Vagina (tissue), 2 donors: Measurements from ENCODE around the gene CTCFL. TPM values are rescaled to one million over a fixed set of nuclear protein-coding genes. Genes with fewer than 3 reads are reported as not detected.

Experiments used
- DNase-seq, 2 donors: peaks; one replicate each; pipeline ENCODE4 v3.0.0-alpha.2; 2017; ENCODE audit errors: extremely low spot score in 2 of 2
- H3K27ac ChIP-seq: fragments of 200-600 bp; sonication (generic); one replicate; pipeline ENCODE4 v1.5.1; 2019
- H3K27me3 ChIP-seq: fragments of 200-600 bp; sonication (generic); one replicate; pipeline ENCODE4 v1.5.1; 2019
- H3K36me3 ChIP-seq, 2 donors: fragments of 200-600 bp; sonication (generic); one replicate each; pipeline ENCODE4 v1.5.1; 2017 to 2019
- H3K4me1 ChIP-seq: fragments of 200-600 bp; sonication (generic); one replicate; pipeline ENCODE4 v1.5.1; 2019
- H3K4me3 ChIP-seq, 2 donors: fragments of 200-600 bp; sonication (generic); 1 replicate in 1 of 2; 2 replicates in 1 of 2; pipeline ENCODE4 v1.5.1; 2016 to 2019
- H3K9me3 ChIP-seq: fragments of 200-600 bp; sonication (generic); one replicate; pipeline ENCODE4 v1.5.1; 2019
- CTCF ChIP-seq, 3 experiments: fragments of 450-650 bp in 2 of 3; fragments of 200-600 bp in 1 of 3; sonication (generic) in 1 of 3; IDR thresholded peaks; one replicate each; pipeline ENCODE4 v1.5.1; 2017 to 2019; ENCODE audit warnings: antibody characterized with exemption in 3 of 3, mild to moderate bottlenecking in 2 of 3, moderate library complexity in 2 of 3
- POLR2A ChIP-seq, 2 donors: fragments of 450-650 bp; IDR thresholded peaks; one replicate each; pipeline ENCODE4 v1.6.1; 2017; ENCODE audit warnings: antibody characterized with exemption in 2 of 2, mild to moderate bottlenecking in 2 of 2, moderate library complexity in 2 of 2
- POLR2AphosphoS5 ChIP-seq, 2 donors: sonication (generic); formaldehyde crosslinking; IDR thresholded peaks; one replicate each; pipeline ENCODE4 v1.9.0; 2017; ENCODE audit warnings: antibody characterized with exemption in 2 of 2, mild to moderate bottlenecking in 2 of 2, low read depth in 1 of 2; ENCODE audit not compliant: insufficient read depth in 1 of 2
- intact Hi-C: fragments of 100-400 bp; cut with DNase I; formaldehyde crosslinking; loops from one replicate; pipeline ENCODE4 v1.15.1; 2023
- total RNA-seq: library from RNA; depleted of rRNA; stranded (reverse); fragments of >200 nt; gene quantifications from one replicate; pipeline ENCODE4 v1.2.3, GENCODE V29; 2016

The CTCFL gene
- total RNA-seq, result not detected

- DNase-seq, result no peak
- Histone ChIP-seq H3K36me3 (no peaks in the 10 kb centered on the region), H3K9me3 (no peaks in the 10 kb centered on the region), H3K4me1 (no peaks in the 10 kb centered on the region), H3K4me3 (no peak within 1 kb of the TSS), H3K27me3 (no peaks in the 10 kb centered on the region), H3K27ac (no peak within 1 kb of the TSS)
- intact Hi-C loops, result no loop called here
- no peak for TF ChIP-seq POLR2AphosphoS5 (IDR thresholded peaks at IDR 0.05; ENCODE audit: insufficient read depth in 1 of 2, low read depth in 1 of 2)
- TF ChIP-seq CTCF (IDR thresholded peaks at IDR 0.05), result no peak
- TF ChIP-seq POLR2A (IDR thresholded peaks at IDR 0.05), result no peak
These were observed at the start of gene CTCFL for GRCh38 chr20:57524511-57525176. Gene CTCFL, minus strand, starts transcription at chr20:57525140. Its CDS starts 935 bp downstream, at chr20:57524205.

- H3K27me3 ChIP-seq, result no peaks in the 10 kb centered on the region
- TF ChIP-seq POLR2A (IDR thresholded peaks at IDR 0.05), result no peak
- H3K4me3 ChIP-seq, result no peak overlapping the region
- no peak for DNase-seq
- no peaks in the 10 kb centered on the region for H3K4me1 ChIP-seq
- intact Hi-C loops, result no loop called here
- no peaks in the 10 kb centered on the region for H3K36me3 ChIP-seq
- no peak overlapping the region for H3K27ac ChIP-seq
- no peaks in the 10 kb centered on the region for H3K9me3 ChIP-seq
These were observed 49.0 kb upstream of the CTCFL start for GRCh38 chr20:57573894-57574293.

- Histone ChIP-seq H3K9me3 (no peaks in the 10 kb centered on the region), H3K4me3 (no peak overlapping the region), H3K36me3 (no peaks in the 10 kb centered on the region), H3K4me1 (no peaks in the 10 kb centered on the region), H3K27ac (no peak overlapping the region), H3K27me3 (no peaks in the 10 kb centered on the region)
- intact Hi-C loops, result no loop called here
- TF ChIP-seq POLR2A (IDR thresholded peaks at IDR 0.05) (no peak), POLR2AphosphoS5 (IDR thresholded peaks at IDR 0.05; ENCODE audit: insufficient read depth in 1 of 2, low read depth in 1 of 2) (no peak)
- no peak for DNase-seq
These were observed 48.3 kb upstream of the CTCFL start for GRCh38 chr20:57573242-57573641.

- no peak overlapping the region for H3K4me3 ChIP-seq
- intact Hi-C loops, result no loop called here
These were observed 47.0 kb upstream of the CTCFL start for GRCh38 chr20:57571782-57572416.

GRCh38 chr20:57570920-57571319, 46.0 kb upstream of the CTCFL start:
- Histone ChIP-seq H3K27ac (no peak overlapping the region), H3K4me1 (no peaks in the 10 kb centered on the region), H3K9me3 (no peaks in the 10 kb centered on the region), H3K36me3 (no peaks in the 10 kb centered on the region), H3K27me3 (no peaks in the 10 kb centered on the region), H3K4me3 (no peak overlapping the region)
- DNase-seq, result no peak
- no peak for TF ChIP-seq POLR2A (IDR thresholded peaks at IDR 0.05)
- no peak for TF ChIP-seq POLR2AphosphoS5 (IDR thresholded peaks at IDR 0.05; ENCODE audit: insufficient read depth in 1 of 2, low read depth in 1 of 2)
- TF ChIP-seq CTCF (IDR thresholded peaks at IDR 0.05), result no peak
- intact Hi-C loops, result no loop called here

More at GRCh38 chr20:57571782-57572416, 47.0 kb upstream of the CTCFL start:
- Histone ChIP-seq H3K27ac (no peak overlapping the region), H3K27me3 (no peaks in the 10 kb centered on the region), H3K4me1 (no peaks in the 10 kb centered on the region), H3K36me3 (no peaks in the 10 kb centered on the region), H3K9me3 (no peaks in the 10 kb centered on the region)
- no peak for DNase-seq
- TF ChIP-seq POLR2A (IDR thresholded peaks at IDR 0.05), result no peak
- no peak for TF ChIP-seq CTCF (IDR thresholded peaks at IDR 0.05)
- TF ChIP-seq POLR2AphosphoS5 (IDR thresholded peaks at IDR 0.05; ENCODE audit: insufficient read depth in 1 of 2, low read depth in 1 of 2), result no peak
